Gastroesophageal sphincter (tissue), 4 donors: ENCODE data around the gene LAMA5. TPM values are rescaled to one million over a fixed set of nuclear protein-coding genes. Genes with fewer than 3 reads are reported as not detected.

Experiments used
- ATAC-seq: fragments of 150-250 bp; one replicate; pipeline ENCODE4 v1.9.1; 2016; ENCODE audit warnings: mild to moderate bottlenecking, moderate library complexity
- H3K27ac ChIP-seq, 4 donors: fragments of 200-600 bp; sonication (generic) in 3 of 4; 1 replicate in 3 of 4; 2 replicates in 1 of 4; pipeline ENCODE4 v1.5.1; 2016 to 2019
- H3K27me3 ChIP-seq: fragments of 200-600 bp; sonication (generic); one replicate; pipeline ENCODE4 v1.5.1; 2019
- H3K36me3 ChIP-seq, 2 donors: fragments of 200-600 bp; sonication (generic); one replicate each; pipeline ENCODE4 v1.5.1; 2019; ENCODE audit warnings: control low read depth in 1 of 2
- H3K4me1 ChIP-seq, 3 donors: fragments of 200-600 bp; sonication (generic); 1 replicate in 2 of 3; 2 replicates in 1 of 3; pipeline ENCODE4 v1.5.1; 2016 to 2019; ENCODE audit warnings: control low read depth in 2 of 3
- H3K4me3 ChIP-seq, 2 donors: fragments of 200-600 bp; sonication (generic); one replicate each; pipeline ENCODE4 v1.5.1; 2019; ENCODE audit warnings: mild to moderate bottlenecking in 1 of 2, moderate library complexity in 1 of 2
- H3K9me3 ChIP-seq, 3 donors: fragments of 200-600 bp; sonication (generic); one replicate each; pipeline ENCODE4 v1.5.1; 2017 to 2019; ENCODE audit warnings: control low read depth in 2 of 3
- CTCF ChIP-seq, 4 experiments: fragments of 200-600 bp in 2 of 4; fragments of 450-650 bp in 2 of 4; sonication (generic) in 1 of 4; IDR thresholded peaks; one replicate each; pipeline ENCODE4 v1.5.1; 2017 to 2019; ENCODE audit warnings: antibody characterized with exemption in 4 of 4, mild to moderate bottlenecking in 2 of 4, moderate library complexity in 2 of 4
- EP300 ChIP-seq: sonication (generic); formaldehyde crosslinking; IDR thresholded peaks from one replicate; pipeline ENCODE4 v1.6.1; 2017; ENCODE audit warnings: antibody characterized with exemption, mild to moderate bottlenecking
- POLR2A ChIP-seq, 2 donors: fragments of 450-650 bp; IDR thresholded peaks; one replicate each; pipeline ENCODE4 v1.6.1; 2017; ENCODE audit warnings: antibody characterized with exemption in 2 of 2, mild to moderate bottlenecking in 2 of 2, moderate library complexity in 1 of 2
- POLR2AphosphoS5 ChIP-seq: sonication (generic); formaldehyde crosslinking; IDR thresholded peaks from one replicate; pipeline ENCODE4 v1.6.1; 2017; ENCODE audit warnings: antibody characterized with exemption
- WGBS, 2 donors: methylation state at CpG; one replicate each; pipeline ENCODE4 v1.1.5; 2018; ENCODE audit warnings: low coverage in 1 of 2; 5-methylcytosine and 5-hydroxymethylcytosine counted together
- total RNA-seq, 4 donors: library from RNA; depleted of rRNA; stranded (reverse); fragments of >200 nt; gene quantifications; one replicate each; pipeline ENCODE4 v1.1.0, GENCODE V29; 2016

LAMA5 gene
- total RNA-seq, 4 donors from 2014 or later: 58.6 to 259 (median 172) TPM

GRCh38 chr20:62337558-62338293 is 29.4 kb downstream of the LAMA5 start:
- Histone ChIP-seq H3K36me3 (peaks cover 0 to 92% of the 10 kb centered on the region in 2 donors), H3K4me1 (no peaks in the 10 kb centered on the region), H3K9me3 (no peaks in the 10 kb centered on the region), H3K27me3 (no peaks in the 10 kb centered on the region), H3K27ac (peak overlapping the region in 1 of 4 donors; percentile 19), H3K4me3 (no peak overlapping the region)
- WGBS, 2 donors: 100% methylated on average over 1 of the region's 34 CpGs; no CpG with 5 or more reads in 1 of the 2 donors
- TF ChIP-seq CTCF (IDR thresholded peaks at IDR 0.05) (no peak), EP300 (no peak), POLR2AphosphoS5 (no peak), POLR2A (IDR thresholded peaks at IDR 0.05) (no peak)
- ATAC-seq: no peak

- TF ChIP-seq CTCF (IDR thresholded peaks at IDR 0.05) (no peak), POLR2AphosphoS5 (no peak), POLR2A (IDR thresholded peaks at IDR 0.05) (no peak), EP300 (no peak)
- H3K9me3 ChIP-seq: no peaks in the 10 kb centered on the region
- WGBS, 2 donors: 82 to 96% methylated on average over 14 to 19 of the region's 53 CpGs
- H3K27me3 ChIP-seq: no peaks in the 10 kb centered on the region
- no peak for ATAC-seq
- H3K4me1 ChIP-seq: no peaks in the 10 kb centered on the region
- no peak overlapping the region for H3K4me3 ChIP-seq
- peaks cover 0 to 94% of the 10 kb centered on the region in 2 donors for H3K36me3 ChIP-seq
- peak overlapping the region in 1 of 4 donors; percentile 27 for H3K27ac ChIP-seq
Observed at GRCh38 chr20:62336775-62337557, 30.1 kb downstream of the LAMA5 start.

- H3K36me3 ChIP-seq: peaks cover 0 to 97% of the 10 kb centered on the region in 2 donors
- TF ChIP-seq POLR2A (IDR thresholded peaks at IDR 0.05) (no peak), POLR2AphosphoS5 (no peak), CTCF (IDR thresholded peaks at IDR 0.05) (no peak), EP300 (no peak)
- no peak for ATAC-seq
- no peaks in the 10 kb centered on the region for H3K4me1 ChIP-seq
- no CpG with 5 or more reads among the region's 11 CpGs for whole genome bisulfite sequencing, 2 donors
- H3K27ac ChIP-seq: peak overlapping the region in 1 of 4 donors; percentile 27
- H3K27me3 ChIP-seq: no peaks in the 10 kb centered on the region
- no peak overlapping the region for H3K4me3 ChIP-seq
- H3K9me3 ChIP-seq: no peaks in the 10 kb centered on the region
Observed at GRCh38 chr20:62336329-62336728, 30.8 kb downstream of the LAMA5 start.

- no CpG with 5 or more reads among the region's 6 CpGs for WGBS, 2 donors
- Histone ChIP-seq H3K9me3 (no peaks in the 10 kb centered on the region), H3K4me3 (no peak overlapping the region), H3K36me3 (peaks cover 0 to 97% of the 10 kb centered on the region in 2 donors), H3K27me3 (no peaks in the 10 kb centered on the region), H3K27ac (no peak overlapping the region), H3K4me1 (no peaks in the 10 kb centered on the region)
- TF ChIP-seq POLR2AphosphoS5 (no peak), POLR2A (IDR thresholded peaks at IDR 0.05) (no peak), CTCF (IDR thresholded peaks at IDR 0.05) (no peak)
- ATAC-seq: no peak
Observed at GRCh38 chr20:62335532-62335931, 31.6 kb downstream of the LAMA5 start.
